Fibroblast of peridontal ligament (primary cell): ENCODE data around the gene DIPK1A.
A peak's percentile ranks its signal among the peaks of the same experiment; 100 is the strongest.

Experiments used
- DNase-seq: peaks from one replicate; pipeline ENCODE4 v3.0.0-alpha.2; 2010; ENCODE audit errors: extremely low read depth

DIPK1A gene

GRCh38 chr1:92961131-92961895 lies at the start of gene DIPK1A:
Gene DIPK1A, minus strand, starts transcription at chr1:92961462. Its CDS starts 33 bp downstream, at chr1:92961429.
- DNase-seq = peak; percentile 64

GRCh38 chr1:93007941-93008577 lies 46.8 kb upstream of the DIPK1A start:
- DNase-seq = peak; percentile 23

GRCh38 chr1:93005252-93005598 lies 44.0 kb upstream of the DIPK1A start:
- no peak for DNase-seq

GRCh38 chr1:93004566-93005251 lies 43.4 kb upstream of the DIPK1A start:
- DNase-seq = no peak

- no peak for DNase-seq
These were observed 42.7 kb upstream of the DIPK1A start for GRCh38 chr1:93003981-93004380.

GRCh38 chr1:93002781-93003180 lies 41.5 kb upstream of the DIPK1A start:
- DNase-seq = no peak

GRCh38 chr1:93001893-93002292 lies 40.6 kb upstream of the DIPK1A start:
- DNase-seq = no peak

GRCh38 chr1:93000751-93001175 lies 39.5 kb upstream of the DIPK1A start:
- DNase-seq = no peak

GRCh38 chr1:93000291-93000690 lies 39.0 kb upstream of the DIPK1A start:
- DNase-seq = no peak

GRCh38 chr1:92998821-92999220 lies 37.6 kb upstream of the DIPK1A start:
- no peak for DNase-seq

GRCh38 chr1:92995441-92996430 lies 34.5 kb upstream of the DIPK1A start:
- no peak for DNase-seq

- peak; percentile 90 for DNase-seq
These were observed 32.9 kb upstream of the DIPK1A start for GRCh38 chr1:92994105-92994712.

- DNase-seq = no peak
These were observed 32.3 kb upstream of the DIPK1A start for GRCh38 chr1:92993581-92993980.

GRCh38 chr1:92992877-92993276 lies 31.6 kb upstream of the DIPK1A start:
- no peak for DNase-seq

- peak; percentile 11 for DNase-seq
These were observed 30.8 kb upstream of the DIPK1A start for GRCh38 chr1:92992054-92992453.

GRCh38 chr1:92990828-92991227 lies 29.6 kb upstream of the DIPK1A start:
- DNase-seq = no peak

GRCh38 chr1:92989936-92990583 lies 28.8 kb upstream of the DIPK1A start:
- peak; percentile 43 for DNase-seq

GRCh38 chr1:92989253-92989652 lies 28.0 kb upstream of the DIPK1A start:
- DNase-seq = no peak

- no peak for DNase-seq
These were observed 26.2 kb upstream of the DIPK1A start for GRCh38 chr1:92987462-92987861.

GRCh38 chr1:92985101-92985500 lies 23.8 kb upstream of the DIPK1A start:
- DNase-seq = no peak
